ENCODE measurements around the gene RNU6-8.

DNA sequence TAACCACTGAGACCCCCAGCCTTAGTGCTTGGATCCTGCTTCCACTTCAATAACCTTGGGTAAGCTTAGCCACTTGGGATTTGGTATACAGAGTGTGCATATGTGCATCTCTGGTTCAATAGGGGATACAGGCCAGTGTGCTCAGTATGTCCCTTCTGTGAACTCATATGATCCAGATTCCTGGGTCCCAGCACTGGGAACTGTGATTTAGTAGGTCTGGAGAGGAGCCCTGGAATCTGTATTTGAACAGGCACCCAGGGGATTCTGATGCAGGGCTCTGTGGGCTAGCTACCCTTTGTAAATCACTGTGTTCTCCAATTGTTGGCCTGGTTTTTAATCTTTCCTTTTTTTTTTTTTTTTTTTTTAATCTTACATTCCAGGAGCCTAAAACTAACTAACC, 9.8 kb upstream of the RNU6-8 start:
- TF ChIP-seq, protein P1, sequence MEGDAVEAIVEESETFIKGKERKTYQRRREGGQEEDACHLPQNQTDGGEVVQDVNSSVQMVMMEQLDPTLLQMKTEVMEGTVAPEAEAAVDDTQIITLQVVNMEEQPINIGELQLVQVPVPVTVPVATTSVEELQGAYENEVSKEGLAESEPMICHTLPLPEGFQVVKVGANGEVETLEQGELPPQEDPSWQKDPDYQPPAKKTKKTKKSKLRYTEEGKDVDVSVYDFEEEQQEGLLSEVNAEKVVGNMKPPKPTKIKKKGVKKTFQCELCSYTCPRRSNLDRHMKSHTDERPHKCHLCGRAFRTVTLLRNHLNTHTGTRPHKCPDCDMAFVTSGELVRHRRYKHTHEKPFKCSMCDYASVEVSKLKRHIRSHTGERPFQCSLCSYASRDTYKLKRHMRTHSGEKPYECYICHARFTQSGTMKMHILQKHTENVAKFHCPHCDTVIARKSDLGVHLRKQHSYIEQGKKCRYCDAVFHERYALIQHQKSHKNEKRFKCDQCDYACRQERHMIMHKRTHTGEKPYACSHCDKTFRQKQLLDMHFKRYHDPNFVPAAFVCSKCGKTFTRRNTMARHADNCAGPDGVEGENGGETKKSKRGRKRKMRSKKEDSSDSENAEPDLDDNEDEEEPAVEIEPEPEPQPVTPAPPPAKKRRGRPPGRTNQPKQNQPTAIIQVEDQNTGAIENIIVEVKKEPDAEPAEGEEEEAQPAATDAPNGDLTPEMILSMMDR (IDR thresholded peaks at IDR 0.05), result no peak
- TF ChIP-seq POLR2A (IDR thresholded peaks at IDR 0.05), result no peak
